Mesodermal cell (in vitro differentiated cells): ENCODE measurements around the gene BRSK1.

ENCODE experiments used
- H3K27ac ChIP-seq: 2 replicates; pipeline ENCODE4 v1.7.0; 2013; ENCODE audit warnings: mild to moderate bottlenecking, low read depth, low read length, moderate library complexity; ENCODE audit not compliant: severe bottlenecking
- H3K36me3 ChIP-seq: 2 replicates; pipeline ENCODE4 v1.7.1; 2013; ENCODE audit warnings: mild to moderate bottlenecking, low read length, moderate library complexity; ENCODE audit not compliant: control insufficient read depth, insufficient read depth
- H3K4me1 ChIP-seq: one replicate; pipeline ENCODE4 v1.7.1; 2013; ENCODE audit warnings: mild to moderate bottlenecking, low read length; ENCODE audit not compliant: insufficient read depth, control insufficient read depth, poor library complexity, severe bottlenecking
- H3K4me3 ChIP-seq: 2 replicates; pipeline ENCODE4 v1.7.0; 2013; ENCODE audit warnings: low read length, control low read depth, mild to moderate bottlenecking; ENCODE audit not compliant: insufficient read depth, poor library complexity, severe bottlenecking; ENCODE audit errors: extremely low read depth
- H3K9me3 ChIP-seq: 2 replicates; pipeline ENCODE4 v1.7.1; 2013; ENCODE audit warnings: mild to moderate bottlenecking, low read length, moderate library complexity; ENCODE audit not compliant: control insufficient read depth
- WGBS, 2 experiments: methylation state at CpG; one replicate each; pipeline ENCODE4 v1.1.5; 2013; ENCODE audit warnings: missing lambda C conversion rate in 2 of 2; ENCODE audit not compliant: insufficient coverage in 2 of 2; 5-methylcytosine and 5-hydroxymethylcytosine counted together

The BRSK1 gene

DNA sequence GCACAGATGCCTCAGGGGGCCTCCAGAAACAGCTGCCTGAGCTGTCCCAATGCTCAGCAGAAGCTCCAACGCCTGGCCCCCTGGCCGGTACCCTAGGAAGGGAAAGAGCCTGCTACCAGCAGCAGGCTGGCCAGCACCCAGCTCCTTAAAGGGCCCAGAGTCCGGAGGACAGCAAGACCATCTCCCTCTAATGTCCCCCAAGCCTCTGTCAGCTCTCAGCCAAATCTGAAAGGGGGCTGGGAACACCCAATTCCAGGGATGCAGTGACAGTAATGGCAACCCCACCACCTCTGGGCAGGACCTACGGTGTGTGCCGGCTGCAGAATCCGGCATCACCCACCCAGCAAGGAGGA, 29.2 kb upstream of the BRSK1 start:
- no peak overlapping the region for H3K4me3 ChIP-seq
- 85 to 87% methylated on average over 3 to 6 of the region's 6 CpGs for WGBS, 2 experiments

DNA sequence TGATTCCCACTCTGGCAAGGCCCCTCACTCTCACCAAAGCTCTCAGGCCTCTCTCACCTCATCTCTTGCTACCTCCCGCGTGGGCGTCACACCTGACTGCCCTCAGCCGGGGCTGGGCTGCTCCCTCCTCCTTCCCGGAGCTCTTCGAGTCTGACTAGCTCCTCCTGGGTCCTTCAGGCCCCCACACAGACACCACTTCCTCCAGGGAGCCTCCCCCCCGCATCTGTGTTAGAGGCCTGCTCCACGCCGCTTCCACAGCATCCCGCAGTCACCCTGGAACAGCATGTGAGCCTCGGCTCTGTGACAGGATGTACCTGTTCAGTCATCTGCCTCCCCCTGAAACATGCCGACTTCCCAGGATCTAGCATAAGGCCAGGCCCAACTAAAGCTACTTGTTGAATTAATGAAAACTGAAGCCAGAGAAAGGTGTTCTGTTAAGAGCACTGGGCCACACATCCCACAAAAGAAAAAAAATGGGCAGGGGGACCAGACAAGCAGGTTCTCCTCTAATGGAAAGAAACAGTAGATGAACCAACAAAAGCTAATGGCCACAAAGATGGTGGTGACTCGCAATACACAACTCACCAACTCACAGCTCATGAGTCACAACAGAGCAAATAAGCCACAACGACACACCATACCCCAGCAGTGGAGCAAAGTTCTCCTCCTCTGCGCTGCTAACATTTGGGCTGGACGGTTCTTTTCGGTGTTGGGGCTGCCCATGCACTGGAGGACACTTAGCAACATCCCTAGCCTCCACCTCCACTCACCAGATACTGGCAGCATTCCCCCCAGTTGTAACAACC, 28.0 kb upstream of the BRSK1 start:
- peaks cover 27% of the 10 kb centered on the region for H3K4me1 ChIP-seq
- WGBS, 2 experiments: 84 to 92% methylated on average over 15 to 16 of the region's 17 CpGs
- no peak overlapping the region for H3K4me3 ChIP-seq
- H3K36me3 ChIP-seq: peaks cover 34% of the 10 kb centered on the region
- H3K9me3 ChIP-seq: no peaks in the 10 kb centered on the region
- H3K27ac ChIP-seq: no peak overlapping the region

More for the DNA sequence above, 29.2 kb upstream of the BRSK1 start:
- peaks cover 25% of the 10 kb centered on the region for H3K4me1 ChIP-seq
- H3K36me3 ChIP-seq: peaks cover 39% of the 10 kb centered on the region
- no peak overlapping the region for H3K27ac ChIP-seq
- no peaks in the 10 kb centered on the region for H3K9me3 ChIP-seq

DNA sequence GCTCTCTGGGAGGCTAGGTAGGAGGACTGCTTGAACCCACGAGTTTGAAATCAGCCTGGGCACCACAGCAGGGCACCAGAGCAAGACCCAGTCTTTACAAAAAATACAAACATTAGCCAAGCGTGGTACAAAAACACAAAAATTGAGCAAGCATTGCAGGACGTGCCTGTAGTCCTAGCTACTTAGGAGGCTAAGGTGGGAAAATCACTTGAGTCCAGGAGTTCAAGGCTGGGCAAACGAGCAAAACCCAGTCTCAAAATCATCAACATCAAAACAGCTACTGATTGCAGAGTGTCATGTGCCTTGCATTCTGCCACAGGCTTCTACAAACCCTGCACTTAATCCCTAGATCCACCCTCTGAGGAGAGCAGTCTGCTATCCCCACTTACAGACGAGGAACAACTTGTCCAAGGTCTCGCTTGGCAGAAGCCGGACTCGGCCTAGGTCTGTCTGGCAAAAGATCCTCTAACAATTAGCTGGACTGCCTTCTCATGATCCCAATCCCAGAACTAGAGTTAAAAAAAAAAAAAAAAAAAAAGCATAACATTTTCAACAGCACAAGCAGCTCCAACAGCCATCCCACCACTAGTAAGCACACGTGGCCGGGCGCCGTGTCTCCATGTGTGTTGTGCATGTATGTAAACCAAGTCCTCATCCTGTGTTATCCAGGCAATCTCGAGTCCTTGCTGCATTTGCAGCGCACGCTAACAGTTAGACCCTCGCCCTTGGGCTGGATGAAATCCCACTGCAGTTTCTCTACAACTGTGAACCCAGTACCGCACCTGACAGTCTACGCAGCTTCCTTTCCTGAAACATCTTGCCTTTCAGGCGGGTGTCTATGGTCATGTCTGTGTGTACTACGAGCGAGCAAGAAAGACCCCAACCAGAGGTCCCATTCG, 27.0 kb upstream of the BRSK1 start:
- H3K9me3 ChIP-seq: no peaks in the 10 kb centered on the region
- H3K4me3 ChIP-seq: peak overlapping the region; percentile 82
- 87 to 88% methylated on average over 18 to 20 of the region's 22 CpGs for WGBS, 2 experiments
- peaks cover 25% of the 10 kb centered on the region for H3K4me1 ChIP-seq
- H3K36me3 ChIP-seq: peaks cover 32% of the 10 kb centered on the region
- H3K27ac ChIP-seq: no peak overlapping the region

DNA sequence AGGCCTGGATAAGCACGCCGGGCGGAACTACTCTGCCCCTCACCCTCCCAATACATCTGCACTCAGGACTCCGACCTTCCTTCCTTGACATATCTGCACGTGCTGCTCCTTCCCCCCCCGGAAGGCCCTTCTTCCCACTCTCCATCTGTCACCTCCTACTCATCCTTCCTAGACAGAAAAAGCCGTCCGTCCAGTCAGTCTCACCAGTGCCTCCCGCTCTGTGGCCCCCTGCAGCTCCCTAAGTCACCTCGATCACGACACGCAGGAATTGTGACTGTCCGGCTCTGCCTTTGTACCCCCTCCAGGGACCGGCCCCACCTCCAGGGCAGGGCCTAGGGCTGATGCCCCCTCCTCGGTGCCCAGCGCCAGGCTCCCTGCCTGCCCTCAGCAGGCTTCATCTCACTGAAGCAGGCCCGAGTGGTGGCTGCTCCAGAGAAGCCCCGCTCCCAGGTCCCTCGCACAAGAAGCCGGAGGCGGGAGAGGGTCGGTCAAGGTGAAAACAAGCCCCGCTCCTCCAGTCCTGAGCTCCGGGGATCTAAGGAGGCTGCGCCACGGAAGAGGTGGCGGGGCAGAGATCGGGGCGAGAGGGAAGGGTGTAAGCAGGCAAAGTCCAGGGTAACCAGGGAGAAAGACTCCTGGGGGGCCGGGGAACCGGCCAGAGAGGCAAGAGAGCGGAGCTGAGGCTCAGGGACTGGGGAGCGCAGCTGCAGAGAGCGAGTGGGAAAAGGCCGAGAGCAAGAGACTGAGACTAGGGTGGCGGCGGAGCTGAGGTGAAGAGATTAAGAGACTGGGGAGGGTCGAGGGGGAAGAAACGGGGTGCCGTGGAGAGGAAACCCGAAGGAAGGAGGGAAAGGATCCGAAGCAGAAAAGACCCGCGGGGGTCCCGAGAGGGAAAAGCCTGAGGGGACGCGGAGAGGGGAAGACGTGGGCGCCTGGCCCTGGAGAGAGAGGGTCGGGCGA, 26.1 kb upstream of the BRSK1 start:
- Histone ChIP-seq H3K4me3 (peak overlapping the region; percentile 82), H3K9me3 (no peaks in the 10 kb centered on the region), H3K4me1 (peaks cover 21% of the 10 kb centered on the region), H3K27ac (no peak overlapping the region), H3K36me3 (peaks cover 29% of the 10 kb centered on the region)
- 9 to 12% methylated on average over 43 to 49 of the region's 51 CpGs for WGBS, 2 experiments

DNA sequence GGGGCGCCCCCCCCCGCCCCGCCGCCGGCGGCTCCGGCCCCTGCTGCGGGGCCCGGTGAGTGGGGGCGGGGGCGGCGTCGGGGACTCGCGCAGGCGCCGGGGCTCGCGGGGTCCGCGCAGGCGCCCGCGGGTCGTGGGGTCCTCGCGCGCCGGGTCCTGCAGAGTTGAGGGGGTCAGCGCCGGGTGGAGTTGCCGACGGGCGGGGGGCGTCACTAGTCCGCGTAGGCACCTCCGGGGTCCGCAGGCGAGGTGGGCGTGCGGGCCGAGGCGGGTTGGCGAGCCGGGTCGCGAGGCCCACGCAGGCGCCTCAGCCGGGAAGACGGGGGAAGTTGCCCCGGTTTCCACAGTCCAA, 25.3 kb upstream of the BRSK1 start:
- peak overlapping the region; percentile 95 for H3K27ac ChIP-seq
- H3K36me3 ChIP-seq: peaks cover 23% of the 10 kb centered on the region
- H3K4me1 ChIP-seq: peaks cover 21% of the 10 kb centered on the region
- 0 to 1% methylated on average over 28 to 30 of the region's 53 CpGs for WGBS, 2 experiments
- no peaks in the 10 kb centered on the region for H3K9me3 ChIP-seq
- H3K4me3 ChIP-seq: peak overlapping the region; percentile 82

DNA sequence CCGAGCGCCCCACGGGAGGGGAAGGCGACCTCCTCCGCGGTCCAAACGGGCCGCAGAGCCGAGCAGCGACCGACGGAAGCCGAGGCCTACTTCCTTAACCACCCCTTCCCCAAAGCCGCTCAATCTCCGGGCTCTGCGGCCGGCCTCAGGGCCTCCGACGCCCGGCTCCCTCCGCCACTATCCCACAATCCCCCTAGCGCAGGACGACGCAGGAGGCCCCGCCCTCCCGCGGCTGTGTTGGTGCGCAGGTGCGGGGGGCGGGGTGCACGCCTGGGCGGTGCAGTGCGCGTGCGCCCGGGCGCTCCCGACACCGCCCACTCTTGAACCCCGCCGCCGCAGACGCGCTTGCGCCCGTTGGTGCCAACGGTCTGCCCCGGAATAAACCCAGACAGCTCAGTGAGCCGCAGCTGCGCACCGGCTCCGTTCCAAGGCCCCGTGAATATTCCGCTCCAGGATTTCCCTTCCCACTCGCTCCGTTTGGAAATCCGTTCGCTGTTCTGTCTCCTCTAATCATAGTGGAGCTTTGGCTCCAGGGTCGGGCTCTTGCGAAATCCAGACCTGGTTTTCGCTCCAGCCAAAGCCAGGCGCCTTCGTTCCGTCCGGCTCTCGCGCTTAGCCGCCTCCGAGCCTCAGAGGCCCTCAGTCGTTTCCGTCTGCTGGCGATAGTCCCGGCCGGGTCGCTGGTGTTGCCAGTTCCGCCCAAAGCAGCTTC, 24.8 kb upstream of the BRSK1 start, which contains the start of gene PPP6R1:
Gene PPP6R1, minus strand, starts transcription at position 190 of the 712 bp plus-strand sequence. CDS start 11,914 bp downstream, outside the sequence.
- Histone ChIP-seq H3K4me1 (peaks cover 21% of the 10 kb centered on the region), H3K9me3 (no peaks in the 10 kb centered on the region), H3K27ac (peak within 1 kb of the TSS; percentile 95), H3K36me3 (peaks cover 18% of the 10 kb centered on the region), H3K4me3 (peak within 1 kb of the TSS; percentile 82)
- WGBS, 2 experiments: 0% methylated on average over 38 to 58 of the region's 76 CpGs

DNA sequence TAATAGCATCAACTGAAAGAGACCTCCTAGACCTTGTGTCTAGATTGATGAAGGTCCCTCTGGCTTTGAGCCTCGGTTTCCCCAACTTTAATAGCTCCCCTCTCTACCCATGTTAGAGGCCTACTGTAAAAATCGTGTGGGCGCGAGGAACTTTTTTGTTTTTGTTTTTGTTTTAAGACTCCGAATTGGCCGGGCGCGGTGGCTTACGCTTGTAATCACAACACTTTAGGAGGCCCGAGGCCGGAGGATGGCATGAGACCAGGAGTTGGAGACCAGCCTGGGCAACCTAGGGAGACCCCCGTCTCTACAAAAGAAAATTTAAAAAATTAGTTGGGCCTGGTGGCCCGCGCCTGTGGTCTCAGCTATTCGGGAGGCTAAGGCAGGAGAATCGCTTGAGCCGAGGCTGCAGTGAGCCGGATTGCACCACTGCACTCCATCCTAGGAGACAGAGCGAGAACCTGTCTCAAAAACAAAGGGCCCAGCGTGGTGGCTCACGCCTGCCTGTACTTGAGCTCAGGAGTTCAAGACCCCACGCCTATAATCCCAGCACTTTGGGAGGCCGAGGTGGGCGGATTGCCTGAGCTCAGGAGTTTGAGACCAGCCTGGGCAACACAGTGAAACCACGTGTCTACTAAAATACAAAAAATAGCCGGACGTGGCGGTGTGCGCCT, 24.1 kb upstream of the BRSK1 start:
- Histone ChIP-seq H3K4me1 (peaks cover 21% of the 10 kb centered on the region), H3K4me3 (peak overlapping the region; percentile 82), H3K9me3 (no peaks in the 10 kb centered on the region), H3K27ac (peak overlapping the region; percentile 95), H3K36me3 (peaks cover 13% of the 10 kb centered on the region)
- WGBS, 2 experiments: 49% methylated on average over 25 to 26 of the region's 29 CpGs

DNA sequence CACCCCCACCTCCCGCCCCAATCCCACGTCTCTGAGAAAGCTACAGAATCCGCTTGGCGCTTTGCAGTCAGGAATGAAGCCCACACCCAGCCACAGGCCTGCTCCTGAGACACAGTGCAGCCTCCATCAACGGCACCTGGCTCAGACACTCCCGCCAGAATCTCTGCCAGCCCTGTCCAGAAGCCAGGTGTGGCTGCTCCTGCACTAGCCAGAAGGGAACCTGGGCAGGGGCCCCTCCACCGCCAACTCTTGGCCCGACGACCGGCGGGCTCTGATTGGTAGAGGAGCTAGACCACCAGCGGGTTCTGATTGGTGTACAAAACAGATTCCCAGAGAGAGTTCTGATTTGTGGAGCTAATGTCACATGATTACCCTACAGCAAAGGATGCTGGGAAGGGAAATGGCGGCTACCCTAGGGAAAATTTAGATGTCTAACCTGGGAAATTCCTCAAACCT, 22.1 kb upstream of the BRSK1 start:
- Histone ChIP-seq H3K4me1 (peaks cover 12% of the 10 kb centered on the region), H3K27ac (no peak overlapping the region), H3K9me3 (peaks cover 5% of the 10 kb centered on the region), H3K4me3 (no peak overlapping the region), H3K36me3 (no peaks in the 10 kb centered on the region)
- 94% methylated on average over 10 to 12 of the region's 13 CpGs for WGBS, 2 experiments

DNA sequence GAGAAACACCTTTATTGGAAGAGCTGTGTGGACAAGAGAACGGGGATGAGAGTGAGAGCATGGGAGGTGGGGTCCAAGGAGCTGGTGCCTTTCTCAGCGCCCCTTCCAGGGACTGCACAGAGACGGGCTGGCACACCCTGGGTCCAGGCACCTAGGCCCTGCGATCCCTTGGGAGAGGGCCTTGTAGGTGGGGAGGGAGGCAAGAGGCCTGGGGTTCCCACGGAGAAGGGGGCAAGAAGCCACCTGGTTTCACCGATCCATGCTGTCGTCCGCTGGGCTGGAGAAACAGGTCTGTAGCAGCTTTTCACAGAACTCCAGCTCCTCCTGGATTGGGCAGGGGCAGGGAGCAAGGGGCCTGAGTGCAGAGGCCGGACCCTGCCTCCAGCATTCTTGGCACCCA, 21.4 kb upstream of the BRSK1 start:
- peaks cover under 1% of the 10 kb centered on the region for H3K36me3 ChIP-seq
- H3K9me3 ChIP-seq: peaks cover 5% of the 10 kb centered on the region
- no peak overlapping the region for H3K27ac ChIP-seq
- no peak overlapping the region for H3K4me3 ChIP-seq
- H3K4me1 ChIP-seq: peaks cover 6% of the 10 kb centered on the region
- WGBS, 2 experiments: 93 to 99% methylated on average over 6 to 9 of the region's 9 CpGs
